ENCODE results near the gene PDE4B. TPM values are rescaled to one million over a fixed set of nuclear protein-coding genes. Genes with fewer than 3 reads are reported as not detected.

The PDE4B gene
- total and polyA plus RNA-seq, 11 donors: 1.4 to 71.9 (median 16.2) TPM

DNA sequence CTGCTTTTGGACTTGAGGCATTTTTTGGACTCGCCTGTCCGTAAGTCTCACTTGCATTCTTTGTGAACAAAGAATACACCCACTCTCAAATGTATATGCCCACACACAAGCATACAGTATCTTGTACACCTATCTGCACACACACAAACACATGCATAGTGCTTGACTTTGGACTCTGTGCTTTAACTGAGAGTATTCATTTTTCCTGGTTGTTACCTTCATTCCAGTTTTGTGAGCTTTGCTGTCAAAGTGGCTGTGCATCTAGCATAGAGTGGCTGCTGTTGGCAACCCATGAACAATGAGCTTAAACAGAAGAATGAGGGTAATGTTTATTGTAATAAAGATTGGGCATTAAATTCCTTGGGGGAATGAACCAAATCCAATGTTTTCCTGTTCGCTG is 199.0 kb downstream of the PDE4B start:
- Histone ChIP-seq H3K27me3 (peaks cover 0 to 14% (median 0%) of the 10 kb centered on the region in 9 donors), H3K4me1 (no peaks in the 10 kb centered on the region)
- intact Hi-C loops (cut with DNase I): loop anchor here in 1 of 10 donors (5.0 kb wide), 1 partner anchor 631 kb away; no protein-coding TSS in a partner anchor

DNA sequence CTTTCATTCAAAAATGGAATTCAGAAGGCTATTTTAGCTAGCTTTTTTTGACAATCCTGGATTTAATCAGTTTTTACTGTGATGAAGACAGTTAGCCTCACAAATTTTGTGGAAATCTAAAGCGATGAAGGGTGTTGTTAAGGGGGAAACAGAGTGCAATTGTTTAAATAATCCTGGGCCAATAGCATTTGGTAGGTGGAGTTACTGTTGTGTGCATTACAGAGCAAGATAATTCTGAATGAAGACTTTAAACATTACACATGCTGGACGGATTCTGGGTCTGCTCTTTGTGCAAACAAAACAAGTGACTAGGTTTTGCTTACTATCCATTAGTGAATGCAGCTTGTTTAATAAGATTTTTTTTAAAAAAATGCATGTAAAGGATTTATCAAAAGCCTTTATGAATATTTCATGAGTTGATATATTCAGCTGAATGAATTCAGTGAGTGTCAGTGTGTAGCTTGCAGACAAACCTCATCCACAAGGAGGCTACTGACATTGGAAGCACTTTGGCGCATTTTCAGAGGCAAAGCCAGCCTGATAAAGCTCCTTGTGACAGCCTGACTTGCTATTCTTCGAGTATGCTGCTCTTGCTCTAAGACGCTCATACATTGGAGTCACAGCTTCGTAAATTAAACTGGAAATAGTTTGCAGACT is 199.6 kb downstream of the PDE4B start:
- TF ChIP-seq POLR2A (IDR thresholded peaks at IDR 0.05): no peak
- TF ChIP-seq, protein P1, sequence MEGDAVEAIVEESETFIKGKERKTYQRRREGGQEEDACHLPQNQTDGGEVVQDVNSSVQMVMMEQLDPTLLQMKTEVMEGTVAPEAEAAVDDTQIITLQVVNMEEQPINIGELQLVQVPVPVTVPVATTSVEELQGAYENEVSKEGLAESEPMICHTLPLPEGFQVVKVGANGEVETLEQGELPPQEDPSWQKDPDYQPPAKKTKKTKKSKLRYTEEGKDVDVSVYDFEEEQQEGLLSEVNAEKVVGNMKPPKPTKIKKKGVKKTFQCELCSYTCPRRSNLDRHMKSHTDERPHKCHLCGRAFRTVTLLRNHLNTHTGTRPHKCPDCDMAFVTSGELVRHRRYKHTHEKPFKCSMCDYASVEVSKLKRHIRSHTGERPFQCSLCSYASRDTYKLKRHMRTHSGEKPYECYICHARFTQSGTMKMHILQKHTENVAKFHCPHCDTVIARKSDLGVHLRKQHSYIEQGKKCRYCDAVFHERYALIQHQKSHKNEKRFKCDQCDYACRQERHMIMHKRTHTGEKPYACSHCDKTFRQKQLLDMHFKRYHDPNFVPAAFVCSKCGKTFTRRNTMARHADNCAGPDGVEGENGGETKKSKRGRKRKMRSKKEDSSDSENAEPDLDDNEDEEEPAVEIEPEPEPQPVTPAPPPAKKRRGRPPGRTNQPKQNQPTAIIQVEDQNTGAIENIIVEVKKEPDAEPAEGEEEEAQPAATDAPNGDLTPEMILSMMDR (IDR thresholded peaks at IDR 0.05): no peak
- DNase-seq (no peak), ATAC-seq (no peak)
- Histone ChIP-seq H3K4me3 (no peak overlapping the region), H3K27ac (no peak overlapping the region), H3K4me1 (no peaks in the 10 kb centered on the region), H3K27me3 (peaks cover 0 to 14% (median 0%) of the 10 kb centered on the region in 9 donors), H3K9me3 (no peaks in the 10 kb centered on the region), H3K36me3 (no peaks in the 10 kb centered on the region)
- WGBS, 4 donors: 40 to 51% (median 48%) methylated on average over 6 of the region's 6 CpGs
- intact Hi-C loops (cut with DNase I): loop anchor here in 1 of 10 donors (5.0 kb wide), 1 partner anchor 630 kb away; no protein-coding TSS in a partner anchor

More for the DNA sequence above, 199.0 kb downstream of the PDE4B start:
- ATAC-seq: no peak
- no peak for DNase-seq
- no peaks in the 10 kb centered on the region for H3K9me3 ChIP-seq
- TF ChIP-seq POLR2A (IDR thresholded peaks at IDR 0.05): no peak
- TF ChIP-seq, protein P1 (IDR thresholded peaks at IDR 0.05): no peak
- H3K4me3 ChIP-seq: no peak overlapping the region
- 84 to 87% (median 86%) methylated on average over 3 of the region's 3 CpGs for WGBS, 4 donors
- no peaks in the 10 kb centered on the region for H3K36me3 ChIP-seq
- no peak overlapping the region for H3K27ac ChIP-seq

DNA sequence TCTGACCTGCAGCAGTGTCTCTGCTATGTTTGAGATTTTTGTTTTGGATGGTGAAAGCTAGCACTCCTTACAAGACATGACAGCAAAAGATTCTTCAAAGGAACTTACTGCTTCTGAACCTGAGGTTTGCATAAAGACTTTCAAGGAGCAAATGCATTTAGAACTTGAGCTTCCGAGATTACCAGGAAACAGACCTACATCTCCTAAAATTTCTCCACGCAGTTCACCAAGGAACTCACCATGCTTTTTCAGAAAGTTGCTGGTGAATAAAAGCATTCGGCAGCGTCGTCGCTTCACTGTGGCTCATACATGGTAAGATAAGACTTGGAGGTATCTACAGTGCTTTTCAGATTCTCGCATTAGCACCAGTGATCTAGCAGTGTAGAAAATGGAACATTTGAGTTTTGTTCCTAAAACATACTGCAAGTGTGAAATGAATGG is 200.2 kb downstream of the PDE4B start:
- Histone ChIP-seq H3K27me3 (peaks cover 0 to 19% (median 0%) of the 10 kb centered on the region in 9 donors), H3K36me3 (no peaks in the 10 kb centered on the region), H3K9me3 (no peaks in the 10 kb centered on the region), H3K4me1 (no peaks in the 10 kb centered on the region), H3K27ac (no peak overlapping the region), H3K4me3 (no peak overlapping the region)
- WGBS, 4 donors: 57 to 73% (median 64%) methylated on average over 7 of the region's 7 CpGs
- ATAC-seq (no peak), DNase-seq (no peak)
- intact Hi-C loops (cut with DNase I): loop anchor here in 1 of 10 donors (5.0 kb wide), 1 partner anchor 629 kb away; no protein-coding TSS in a partner anchor
- TF ChIP-seq, protein P1 (IDR thresholded peaks at IDR 0.05): no peak
- TF ChIP-seq POLR2A (IDR thresholded peaks at IDR 0.05): no peak

DNA sequence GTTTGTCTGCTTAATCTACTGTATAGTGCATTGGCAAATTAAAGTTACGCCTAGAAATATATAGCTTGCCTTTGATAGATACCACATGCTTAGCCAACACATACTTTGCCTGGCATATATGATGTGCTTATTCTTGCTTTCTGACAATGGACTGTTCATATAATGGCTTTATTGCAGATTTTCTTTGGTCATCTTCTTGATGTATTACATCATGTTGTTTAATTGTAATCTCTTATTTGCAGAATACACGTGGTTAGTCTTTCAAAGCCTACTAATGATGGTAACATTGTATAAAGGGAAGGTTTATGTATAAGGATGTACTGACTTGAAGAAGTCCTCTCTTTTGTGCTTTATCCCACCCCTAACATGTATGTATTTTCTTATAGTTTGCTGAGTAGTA is 201.5 kb downstream of the PDE4B start:
- ATAC-seq: no peak
- TF ChIP-seq, protein P1 (IDR thresholded peaks at IDR 0.05): no peak
- H3K4me1 ChIP-seq: no peaks in the 10 kb centered on the region
- H3K36me3 ChIP-seq: no peaks in the 10 kb centered on the region
- WGBS, 4 donors: 78 to 84% (median 80%) methylated on average over 2 of the region's 2 CpGs
- H3K27me3 ChIP-seq: peaks cover 0 to 20% (median 0%) of the 10 kb centered on the region in 9 donors
- DNase-seq: no peak
- H3K4me3 ChIP-seq: no peak overlapping the region
- intact Hi-C loops (cut with DNase I): loop anchor here in 1 of 10 donors (5.0 kb wide), 1 partner anchor 628 kb away; no protein-coding TSS in a partner anchor
- H3K27ac ChIP-seq: no peak overlapping the region
- H3K9me3 ChIP-seq: no peaks in the 10 kb centered on the region

All from heart left ventricle (tissue), 16 donors.